A549 treated with AZD2906 at 1 μM for 4 hours (cell line): ENCODE data around the gene BACH1. TPM values are rescaled to one million over a fixed set of nuclear protein-coding genes. Genes with fewer than 3 reads are reported as not detected.

ENCODE experiments used
- total RNA-seq: library from RNA; stranded (reverse); fragments of 200-300 nt; extraction: Qiagen RNA extraction; gene quantifications from 5 replicates; pipeline ENCODE4 v1.2.3, GENCODE V29; 2022

BACH1 gene
- total RNA-seq = 3.6 to 7.2 TPM (median 5.1 TPM) in 5 replicates

DNA sequence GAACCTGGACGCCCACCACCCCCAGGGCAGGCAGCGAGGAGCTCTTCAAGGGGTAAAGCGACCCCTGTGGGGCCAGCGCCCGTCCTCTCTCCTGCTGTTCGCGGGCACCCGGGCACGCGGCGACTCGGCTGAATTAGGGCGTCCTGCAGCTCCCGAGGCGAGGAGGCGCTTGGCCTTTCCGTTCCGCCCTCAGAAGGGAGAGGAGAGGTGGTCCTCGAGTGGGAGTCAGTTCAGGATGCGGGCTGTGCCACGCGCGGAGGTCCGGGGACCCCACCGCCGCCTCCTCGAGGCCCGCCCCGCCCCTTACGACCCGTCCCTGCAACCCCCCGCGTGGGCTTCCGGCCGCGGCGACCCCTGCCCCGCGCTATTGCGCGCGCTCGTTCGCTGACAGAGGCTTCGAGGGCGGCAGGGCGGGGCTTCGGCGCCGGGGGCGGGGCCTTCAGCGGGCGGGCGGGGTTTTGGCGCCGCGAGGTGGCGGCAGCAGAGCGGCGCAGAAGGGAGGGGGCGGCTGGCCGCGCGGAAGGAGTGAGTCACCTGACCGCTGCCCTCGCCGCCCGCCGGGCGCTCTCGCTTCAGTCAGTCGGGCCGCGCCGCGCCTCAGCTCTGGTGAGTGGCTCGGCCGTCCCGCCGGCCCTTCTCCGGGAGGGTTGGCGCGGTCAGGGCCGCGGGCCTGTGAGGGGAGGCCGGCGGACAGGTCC, at the start of gene BACH1:
Gene BACH1 (plus strand): TSS at position 575 of the 698 bp plus-strand sequence. CDS start 22,359 bp downstream, outside the sequence.

Other genes with a start within 250 kb of the BACH1 start
- 153 to 193 TPM (median 162 TPM) in 5 replicates for gene CCT8, start 225.3 kb upstream of the BACH1 start, total RNA-seq
- gene MAP3K7CL, start 168.3 kb upstream of the BACH1 start, total RNA-seq = 1.2 to 2.5 TPM (median 1.9 TPM) in 5 replicates